ENCODE measurements around the gene SLC17A9. TPM values are rescaled to one million over a fixed set of nuclear protein-coding genes. Genes with fewer than 3 reads are reported as not detected.

The SLC17A9 gene
- total RNA-seq, 1 donor from 2014 or later, result 7.0 TPM

DNA sequence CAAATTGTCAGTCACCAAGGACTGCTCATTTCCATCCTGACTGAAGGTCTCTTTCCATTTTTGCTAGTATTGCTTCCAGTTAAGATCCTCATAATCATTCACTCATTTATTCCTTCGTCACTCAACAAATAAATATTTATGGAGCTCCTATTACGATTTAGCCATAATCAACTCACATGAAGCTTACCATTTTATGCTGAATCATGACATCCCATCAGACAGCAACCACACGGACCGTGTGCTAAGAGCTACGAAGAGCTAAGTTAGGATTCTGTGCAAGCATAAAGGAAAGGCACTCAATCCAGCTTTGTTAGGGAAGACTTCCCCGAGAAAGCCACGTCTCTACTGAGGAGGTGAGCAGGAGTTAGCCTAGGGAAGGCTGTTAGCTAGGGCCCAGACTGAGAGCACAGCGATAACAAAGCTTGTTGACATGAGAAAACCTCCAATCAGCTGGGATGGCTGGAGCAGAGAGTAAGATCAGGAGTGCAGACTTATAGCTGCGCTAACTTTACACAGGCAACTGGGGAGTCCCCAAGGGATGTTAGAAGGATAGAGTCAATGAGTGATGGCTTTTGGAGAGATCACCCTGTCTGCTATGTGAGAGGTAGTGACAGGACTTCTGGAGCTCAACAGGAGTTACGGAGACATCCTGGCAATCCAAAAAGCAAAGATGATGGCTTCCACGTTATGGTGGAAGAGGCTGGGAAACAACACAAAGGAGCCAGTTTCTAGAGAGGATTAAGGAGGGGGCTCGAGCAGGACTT is 17.1 kb upstream of the SLC17A9 start:
- Mint-ChIP-seq H3K9me3 (ENCODE audit: unreplicated experiment) (no peaks in the 10 kb centered on the region), H3K27me3 (ENCODE audit: unreplicated experiment) (peaks cover 4% of the 10 kb centered on the region), H3K4me3 (ENCODE audit: unreplicated experiment) (no peak overlapping the region), H3K27ac (ENCODE audit: unreplicated experiment) (no peak overlapping the region), H3K4me1 (ENCODE audit: unreplicated experiment) (peaks cover 26% of the 10 kb centered on the region), H3K36me3 (ENCODE audit: low read depth, unreplicated experiment) (peaks cover 4% of the 10 kb centered on the region)
- no peak for DNase-seq (ENCODE audit: low spot score)
- TF ChIP-seq, protein P1, sequence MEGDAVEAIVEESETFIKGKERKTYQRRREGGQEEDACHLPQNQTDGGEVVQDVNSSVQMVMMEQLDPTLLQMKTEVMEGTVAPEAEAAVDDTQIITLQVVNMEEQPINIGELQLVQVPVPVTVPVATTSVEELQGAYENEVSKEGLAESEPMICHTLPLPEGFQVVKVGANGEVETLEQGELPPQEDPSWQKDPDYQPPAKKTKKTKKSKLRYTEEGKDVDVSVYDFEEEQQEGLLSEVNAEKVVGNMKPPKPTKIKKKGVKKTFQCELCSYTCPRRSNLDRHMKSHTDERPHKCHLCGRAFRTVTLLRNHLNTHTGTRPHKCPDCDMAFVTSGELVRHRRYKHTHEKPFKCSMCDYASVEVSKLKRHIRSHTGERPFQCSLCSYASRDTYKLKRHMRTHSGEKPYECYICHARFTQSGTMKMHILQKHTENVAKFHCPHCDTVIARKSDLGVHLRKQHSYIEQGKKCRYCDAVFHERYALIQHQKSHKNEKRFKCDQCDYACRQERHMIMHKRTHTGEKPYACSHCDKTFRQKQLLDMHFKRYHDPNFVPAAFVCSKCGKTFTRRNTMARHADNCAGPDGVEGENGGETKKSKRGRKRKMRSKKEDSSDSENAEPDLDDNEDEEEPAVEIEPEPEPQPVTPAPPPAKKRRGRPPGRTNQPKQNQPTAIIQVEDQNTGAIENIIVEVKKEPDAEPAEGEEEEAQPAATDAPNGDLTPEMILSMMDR (IDR thresholded peaks at IDR 0.05; ENCODE audit: unreplicated experiment), result no peak

DNA sequence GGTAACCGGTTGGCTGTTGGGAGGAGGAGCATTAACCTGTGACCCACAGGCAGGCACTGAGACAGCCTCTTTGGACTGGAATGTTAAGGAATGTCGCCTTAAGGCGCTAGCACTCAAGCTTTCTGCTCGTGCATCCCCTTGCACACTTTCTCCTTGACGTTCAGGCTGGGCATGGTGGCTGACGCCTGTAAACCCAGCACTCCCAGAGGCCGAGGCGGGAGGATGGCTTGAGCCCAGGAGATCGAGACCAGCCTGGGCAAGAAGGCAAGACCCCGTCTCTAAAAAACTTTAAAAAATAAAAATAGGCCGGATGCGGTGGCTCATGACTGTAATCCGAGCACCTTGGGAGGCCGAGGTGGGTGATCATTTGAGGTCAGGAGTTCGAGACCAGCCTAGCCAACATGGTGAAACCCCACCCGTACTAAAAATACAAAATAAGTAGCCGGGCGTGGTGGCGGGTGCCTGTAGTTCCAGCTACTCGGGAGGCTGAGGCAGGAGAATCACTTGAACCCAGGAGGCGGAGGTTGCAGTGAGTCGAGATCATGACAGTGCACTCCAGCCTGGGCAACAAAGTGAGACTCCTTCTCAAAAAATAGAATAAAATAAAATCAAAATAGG is 16.4 kb upstream of the SLC17A9 start:
- Mint-ChIP-seq H3K36me3 (ENCODE audit: low read depth, unreplicated experiment) (peaks cover 4% of the 10 kb centered on the region), H3K4me1 (ENCODE audit: unreplicated experiment) (peaks cover 19% of the 10 kb centered on the region), H3K9me3 (ENCODE audit: unreplicated experiment) (no peaks in the 10 kb centered on the region), H3K4me3 (ENCODE audit: unreplicated experiment) (peak overlapping the region; percentile 96), H3K27ac (ENCODE audit: unreplicated experiment) (no peak overlapping the region), H3K27me3 (ENCODE audit: unreplicated experiment) (peaks cover 4% of the 10 kb centered on the region)
- no peak for DNase-seq (ENCODE audit: low spot score)
- TF ChIP-seq, protein P1 (IDR thresholded peaks at IDR 0.05; ENCODE audit: unreplicated experiment), result no peak

DNA sequence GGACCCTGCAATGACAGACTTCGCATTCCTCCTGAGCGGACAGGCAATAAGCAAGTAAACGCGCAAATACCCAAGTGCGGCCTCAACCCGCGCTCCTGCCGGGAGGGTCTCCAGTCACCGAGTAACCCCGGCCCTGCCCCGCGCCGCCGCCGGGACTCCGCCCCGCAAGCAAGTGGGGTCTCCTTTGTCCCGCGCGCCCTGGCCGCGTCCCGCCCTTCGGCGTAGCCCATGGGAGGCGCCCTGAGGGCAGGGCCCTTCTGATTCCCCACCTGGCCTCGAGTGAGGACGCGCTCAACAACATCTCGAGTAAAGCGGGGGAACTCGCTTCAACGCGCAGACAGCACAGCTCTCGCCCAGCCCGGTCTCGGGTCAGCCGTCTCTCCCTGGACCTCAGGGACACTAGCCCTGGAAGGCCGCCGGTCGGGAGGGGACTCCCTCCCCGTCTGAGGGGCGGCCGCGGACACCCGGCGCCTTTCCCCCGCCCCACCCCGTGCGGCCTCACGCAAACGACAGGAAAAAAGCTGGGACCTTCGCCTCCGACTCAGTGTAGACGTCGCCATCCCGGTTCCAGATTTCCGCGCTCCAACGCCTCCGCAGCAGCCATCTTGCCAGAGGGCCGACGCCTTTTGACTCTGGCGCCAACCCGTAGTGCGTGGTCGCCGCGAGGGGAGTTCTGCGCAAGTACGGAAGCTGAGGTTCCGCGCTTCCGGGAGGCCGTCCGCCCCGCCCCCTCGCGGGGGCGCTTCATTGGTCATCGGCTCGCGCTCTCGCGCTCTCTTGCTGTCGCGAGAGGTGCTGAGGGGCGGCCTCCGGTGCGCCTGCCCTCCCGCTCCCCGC is 15.0 kb upstream of the SLC17A9 start:
- H3K4me3 Mint-ChIP-seq (ENCODE audit: unreplicated experiment), result peak overlapping the region; percentile 96
- H3K27me3 Mint-ChIP-seq (ENCODE audit: unreplicated experiment), result peaks cover 7% of the 10 kb centered on the region
- TF ChIP-seq, protein P1 (IDR thresholded peaks at IDR 0.05; ENCODE audit: unreplicated experiment), result no peak
- H3K27ac Mint-ChIP-seq (ENCODE audit: unreplicated experiment), result peak overlapping the region; percentile 97
- peak; percentile 97 for DNase-seq (ENCODE audit: low spot score)
- H3K4me1 Mint-ChIP-seq (ENCODE audit: unreplicated experiment), result peaks cover 14% of the 10 kb centered on the region
- peaks cover 4% of the 10 kb centered on the region for H3K36me3 Mint-ChIP-seq (ENCODE audit: low read depth, unreplicated experiment)
- H3K9me3 Mint-ChIP-seq (ENCODE audit: unreplicated experiment), result no peaks in the 10 kb centered on the region

DNA sequence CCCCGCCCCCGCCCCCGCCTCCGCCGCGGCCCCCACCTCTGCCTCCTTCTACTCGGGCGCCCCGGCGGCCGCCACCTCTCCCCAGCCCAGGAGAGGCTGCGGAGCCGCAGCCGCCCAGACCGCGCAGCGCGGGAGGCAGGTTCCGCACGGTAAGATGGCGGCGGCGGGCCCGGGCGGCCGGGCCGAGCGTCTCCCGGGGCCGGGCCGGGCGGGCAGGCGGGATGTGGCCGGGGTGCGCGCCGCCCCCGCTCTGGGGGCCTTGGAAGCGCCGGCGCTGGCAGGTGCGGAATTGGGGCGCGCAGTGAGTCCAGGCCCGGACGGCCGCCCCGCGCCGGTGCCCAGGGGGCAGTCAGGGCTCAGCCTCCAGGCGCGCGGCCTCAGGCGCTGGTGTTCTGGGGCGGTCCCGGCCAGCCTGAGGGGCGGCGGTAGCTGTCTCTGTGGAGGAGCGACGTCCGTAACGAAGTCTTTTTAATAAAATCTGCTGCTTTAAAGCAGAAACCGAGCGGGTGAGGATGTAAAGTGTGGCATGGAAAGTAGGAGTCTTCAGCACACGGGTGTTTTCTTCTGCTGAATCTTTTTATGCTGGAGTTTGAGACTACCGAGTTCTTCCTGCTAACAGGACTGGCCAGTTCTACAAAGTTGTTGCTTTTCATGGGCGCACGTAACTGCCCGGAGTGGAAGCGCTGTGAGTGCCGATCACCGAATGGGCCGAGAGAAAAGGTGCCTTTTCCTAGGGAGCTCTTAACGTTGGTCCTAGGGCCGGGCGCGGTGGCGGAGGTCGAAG is 14.2 kb upstream of the SLC17A9 start, which contains the start of gene GID8:
Gene GID8 (plus strand): TSS at position 43 of the 784 bp plus-strand sequence. CDS start 3,356 bp downstream, outside the sequence.
- Mint-ChIP-seq H3K4me1 (ENCODE audit: unreplicated experiment) (peaks cover 13% of the 10 kb centered on the region), H3K4me3 (ENCODE audit: unreplicated experiment) (peak within 1 kb of the TSS; percentile 100), H3K27ac (ENCODE audit: unreplicated experiment) (peak within 1 kb of the TSS; percentile 97), H3K36me3 (ENCODE audit: low read depth, unreplicated experiment) (peaks cover 4% of the 10 kb centered on the region), H3K9me3 (ENCODE audit: unreplicated experiment) (no peaks in the 10 kb centered on the region), H3K27me3 (ENCODE audit: unreplicated experiment) (peaks cover 7% of the 10 kb centered on the region)
- peak; percentile 59 for DNase-seq (ENCODE audit: low spot score)
- TF ChIP-seq, protein P1 (IDR thresholded peaks at IDR 0.05; ENCODE audit: unreplicated experiment), result no peak
